Measurements from ENCODE around the gene RNF20.

- TF ChIP-seq EZH2 (IDR thresholded peaks at IDR 0.05; ENCODE audit: borderline replicate concordance, low read depth, low read length, poor library complexity, severe bottlenecking), result no peak
- TF ChIP-seq, protein P1, sequence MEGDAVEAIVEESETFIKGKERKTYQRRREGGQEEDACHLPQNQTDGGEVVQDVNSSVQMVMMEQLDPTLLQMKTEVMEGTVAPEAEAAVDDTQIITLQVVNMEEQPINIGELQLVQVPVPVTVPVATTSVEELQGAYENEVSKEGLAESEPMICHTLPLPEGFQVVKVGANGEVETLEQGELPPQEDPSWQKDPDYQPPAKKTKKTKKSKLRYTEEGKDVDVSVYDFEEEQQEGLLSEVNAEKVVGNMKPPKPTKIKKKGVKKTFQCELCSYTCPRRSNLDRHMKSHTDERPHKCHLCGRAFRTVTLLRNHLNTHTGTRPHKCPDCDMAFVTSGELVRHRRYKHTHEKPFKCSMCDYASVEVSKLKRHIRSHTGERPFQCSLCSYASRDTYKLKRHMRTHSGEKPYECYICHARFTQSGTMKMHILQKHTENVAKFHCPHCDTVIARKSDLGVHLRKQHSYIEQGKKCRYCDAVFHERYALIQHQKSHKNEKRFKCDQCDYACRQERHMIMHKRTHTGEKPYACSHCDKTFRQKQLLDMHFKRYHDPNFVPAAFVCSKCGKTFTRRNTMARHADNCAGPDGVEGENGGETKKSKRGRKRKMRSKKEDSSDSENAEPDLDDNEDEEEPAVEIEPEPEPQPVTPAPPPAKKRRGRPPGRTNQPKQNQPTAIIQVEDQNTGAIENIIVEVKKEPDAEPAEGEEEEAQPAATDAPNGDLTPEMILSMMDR (conservative IDR thresholded peaks at IDR 0.05; ENCODE audit: low read depth, low read length), result no peak
These were observed 46.2 kb upstream of the RNF20 start for GRCh38 chr9:101487443-101487840.

Data from A673 (cell line).